Peyer's patch (tissue), 4 donors: ENCODE measurements around the gene RTN4RL1.

Source experiments
- CTCF ChIP-seq, 6 experiments: fragments of 450-650 bp in 4 of 6; fragments of 200-600 bp in 2 of 6; sonication (generic) in 1 of 6; IDR thresholded peaks; one replicate each; pipeline ENCODE4 v1.5.1; 2017 to 2019; ENCODE audit warnings: antibody characterized with exemption in 6 of 6, mild to moderate bottlenecking in 3 of 6, moderate library complexity in 1 of 6
- POLR2A ChIP-seq, 2 donors: fragments of 450-650 bp; IDR thresholded peaks; one replicate each; pipeline ENCODE4 v1.5.1; 2017; ENCODE audit warnings: antibody characterized with exemption in 2 of 2, mild to moderate bottlenecking in 2 of 2, moderate library complexity in 2 of 2

- TF ChIP-seq POLR2A (IDR thresholded peaks at IDR 0.05), result no peak
- no peak for TF ChIP-seq CTCF (IDR thresholded peaks at IDR 0.05)
Measured at GRCh38 chr17:2063261-2064146, 38.4 kb upstream of the RTN4RL1 start.
